ENCODE data around the gene RNF138.
"Not testable (repeated sequence)": the region's sequence is repeated elsewhere in the genome, so short reads cannot be mapped to it uniquely, and the experiment has no call there.

The RNF138 gene, protein sequence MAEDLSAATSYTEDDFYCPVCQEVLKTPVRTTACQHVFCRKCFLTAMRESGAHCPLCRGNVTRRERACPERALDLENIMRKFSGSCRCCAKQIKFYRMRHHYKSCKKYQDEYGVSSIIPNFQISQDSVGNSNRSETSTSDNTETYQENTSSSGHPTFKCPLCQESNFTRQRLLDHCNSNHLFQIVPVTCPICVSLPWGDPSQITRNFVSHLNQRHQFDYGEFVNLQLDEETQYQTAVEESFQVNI

DNA sequence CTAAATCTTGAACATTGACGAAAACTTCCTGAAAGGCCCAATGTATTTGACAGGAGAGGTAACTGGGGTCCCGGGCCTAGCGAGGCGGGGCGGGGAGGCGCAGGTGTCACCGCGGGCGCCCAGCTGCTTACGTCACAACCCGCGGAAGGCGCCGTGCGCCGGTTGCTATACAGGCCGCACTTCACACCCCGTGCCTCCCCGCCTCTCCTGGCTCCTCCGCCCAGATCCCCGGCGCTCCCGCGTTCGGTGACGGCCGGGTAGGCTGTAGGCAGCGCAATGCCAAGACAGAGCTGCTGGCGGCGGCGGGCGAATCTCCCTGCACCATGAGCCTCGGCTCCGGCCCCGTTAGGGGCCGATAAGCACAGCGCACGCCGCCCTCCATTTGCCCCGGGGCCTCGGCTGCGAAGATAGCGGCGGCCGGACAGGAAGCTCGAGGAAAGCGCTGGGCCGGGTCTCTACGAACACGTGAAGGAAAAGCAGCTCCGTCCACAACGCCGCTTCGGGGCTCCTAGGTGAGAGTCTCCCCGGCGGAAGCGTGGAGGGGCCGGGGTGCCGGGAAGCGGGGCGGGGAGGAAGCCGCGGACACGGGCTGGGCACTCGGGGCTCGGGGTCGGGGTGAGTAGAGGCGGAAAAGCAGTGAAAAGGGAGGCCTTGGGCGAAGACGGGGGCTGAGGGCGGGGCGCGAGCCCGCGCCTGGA is at the start of gene RNF138:
Gene RNF138, plus strand, starts transcription at position 151 of the 698 bp plus-strand sequence. CDS start 903 bp downstream, outside the sequence.
- DNase-seq = peak; percentile 93

DNA sequence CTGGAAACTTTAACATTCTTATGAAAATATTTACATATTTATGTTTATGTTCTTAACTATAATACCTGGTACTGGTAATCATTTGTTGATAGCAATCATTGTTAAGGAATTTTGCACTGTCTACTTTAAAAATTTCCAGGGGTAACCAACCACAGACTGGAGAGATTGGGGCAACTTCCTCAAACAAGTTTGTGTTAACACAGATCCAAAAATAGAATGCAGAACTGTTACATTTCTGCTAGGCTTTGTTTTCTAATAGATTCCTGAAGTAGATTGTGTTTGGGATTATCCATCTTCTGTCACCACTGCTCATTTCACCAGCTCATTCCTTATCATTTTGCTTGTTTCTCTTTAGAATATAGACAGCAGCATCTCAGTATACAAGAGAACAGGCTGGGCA is 49.3 kb upstream of the RNF138 start:
- no peak for DNase-seq

DNA sequence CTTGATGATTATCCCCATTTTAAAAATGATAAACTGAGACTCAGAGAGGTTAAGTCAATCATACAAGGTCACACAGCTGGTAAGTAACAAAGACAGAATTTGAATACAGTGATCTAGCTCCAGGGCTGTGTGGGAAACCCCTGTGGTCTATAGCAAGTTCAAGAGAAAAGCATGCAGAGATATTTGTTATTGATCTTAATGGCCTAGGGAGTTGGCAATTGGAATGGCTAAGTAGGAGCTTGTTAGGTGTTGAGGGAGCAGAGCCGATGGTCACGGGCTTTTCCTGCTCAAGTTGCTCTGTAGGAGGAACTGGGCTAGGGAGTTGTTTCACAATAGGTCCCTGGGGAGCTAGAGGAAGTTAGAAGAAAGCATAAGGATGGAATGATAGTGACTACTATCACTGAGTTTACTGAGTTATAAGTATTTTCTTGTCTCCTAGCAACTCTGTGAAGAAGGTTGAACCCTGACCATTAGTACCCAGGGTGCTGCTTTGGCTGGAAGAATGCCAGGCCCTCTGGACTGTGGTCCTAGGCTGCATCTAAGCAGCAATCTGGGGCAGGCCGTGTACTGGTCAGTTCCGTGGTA is 43.1 kb upstream of the RNF138 start:
- no peak for DNase-seq

DNA sequence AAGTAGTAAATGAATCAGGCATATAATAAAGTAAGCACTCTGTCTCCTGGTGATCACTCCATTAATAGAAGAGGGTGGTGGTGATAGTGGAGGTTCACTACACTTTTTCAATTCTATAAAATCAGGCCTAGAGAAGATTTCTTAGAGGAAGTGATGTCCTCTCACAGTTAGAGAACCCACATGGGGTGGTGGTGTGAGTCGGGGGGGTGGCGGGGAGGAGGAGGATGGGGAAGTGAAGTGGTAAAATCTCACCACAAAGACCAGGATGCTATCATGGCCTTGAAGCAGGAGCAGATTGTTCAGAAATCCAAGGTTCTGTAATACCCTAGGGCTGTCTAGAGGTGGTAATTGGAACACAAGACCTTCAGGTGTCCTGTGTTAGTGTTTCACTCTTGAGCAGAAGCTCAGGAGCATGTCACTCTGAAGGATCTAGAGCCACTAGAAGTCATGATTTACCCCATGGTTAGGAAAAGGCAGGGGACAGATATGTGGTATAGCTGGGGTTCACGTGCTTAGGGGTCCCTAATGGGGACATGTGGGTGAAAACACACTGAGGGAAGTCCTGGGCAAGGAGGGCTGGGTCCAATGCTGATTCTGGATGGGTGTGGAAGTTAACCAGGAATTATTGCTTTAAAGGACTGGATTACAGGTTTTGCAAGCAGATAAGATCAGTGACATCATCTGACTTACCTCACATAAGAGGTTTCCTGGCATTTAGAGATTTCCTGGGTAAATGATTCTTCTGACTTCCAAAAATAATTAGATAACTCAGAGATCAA is 42.1 kb upstream of the RNF138 start:
- no peak for DNase-seq

DNA sequence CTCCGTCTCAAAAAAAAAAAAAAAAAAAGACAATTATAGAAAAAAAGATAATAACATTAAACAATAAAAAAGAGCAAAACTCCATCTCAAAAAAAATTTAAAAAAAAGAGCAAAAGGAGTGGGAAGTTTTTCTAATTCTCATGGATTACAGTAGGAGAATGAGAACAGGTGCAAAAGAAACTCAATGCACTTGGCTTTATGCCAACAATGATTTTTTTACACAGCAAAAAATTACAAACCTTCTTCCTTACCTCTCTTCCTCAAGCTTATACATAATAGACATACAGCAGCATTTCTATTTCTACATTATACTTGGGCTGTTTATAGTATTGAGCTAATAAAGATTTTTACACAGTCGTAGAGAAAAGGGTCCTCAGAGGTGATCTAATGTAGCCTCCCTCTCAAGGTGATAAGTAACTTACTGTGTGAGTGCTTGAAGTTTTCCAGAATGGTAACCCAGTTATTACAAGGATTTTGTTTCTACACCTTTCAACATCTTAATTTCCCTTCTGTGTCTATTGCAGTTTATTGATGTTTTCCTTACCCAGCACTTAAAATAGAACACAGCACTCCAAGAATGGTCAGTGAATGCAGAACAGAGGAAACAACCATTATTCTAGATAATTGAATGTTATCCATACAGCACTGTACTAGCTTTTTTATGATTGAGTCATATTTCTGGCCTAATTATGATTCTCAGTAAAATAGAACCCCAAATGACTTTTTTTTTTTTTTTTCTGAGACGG is 34.9 kb upstream of the RNF138 start:
- no peak for DNase-seq

DNA sequence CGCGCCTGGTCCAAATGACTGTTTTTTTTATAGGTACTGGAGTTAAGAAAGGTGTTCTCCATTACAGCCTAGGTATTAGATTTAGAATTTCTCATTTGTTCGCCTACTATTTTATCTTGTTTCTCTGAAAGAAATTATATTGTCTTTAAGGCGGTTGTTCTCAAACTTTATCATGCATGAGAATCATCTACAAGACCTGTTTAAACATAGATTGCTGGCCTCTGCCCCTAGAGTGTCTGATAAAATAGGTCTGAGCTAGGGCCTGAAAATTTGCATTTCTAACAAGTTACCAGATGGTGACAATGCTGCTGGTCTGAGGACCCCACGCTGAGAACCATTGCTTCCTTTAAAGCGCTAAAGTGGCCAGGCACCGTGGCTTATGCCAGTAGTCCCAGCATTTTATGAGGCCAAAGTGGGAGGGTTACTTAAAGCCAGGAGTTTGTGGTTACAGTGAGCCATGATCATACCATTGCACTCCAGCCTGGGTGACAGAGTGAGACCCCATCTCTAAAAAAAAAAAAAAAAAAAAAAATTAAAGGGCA is 34.0 kb upstream of the RNF138 start:
- no peak for DNase-seq

DNA sequence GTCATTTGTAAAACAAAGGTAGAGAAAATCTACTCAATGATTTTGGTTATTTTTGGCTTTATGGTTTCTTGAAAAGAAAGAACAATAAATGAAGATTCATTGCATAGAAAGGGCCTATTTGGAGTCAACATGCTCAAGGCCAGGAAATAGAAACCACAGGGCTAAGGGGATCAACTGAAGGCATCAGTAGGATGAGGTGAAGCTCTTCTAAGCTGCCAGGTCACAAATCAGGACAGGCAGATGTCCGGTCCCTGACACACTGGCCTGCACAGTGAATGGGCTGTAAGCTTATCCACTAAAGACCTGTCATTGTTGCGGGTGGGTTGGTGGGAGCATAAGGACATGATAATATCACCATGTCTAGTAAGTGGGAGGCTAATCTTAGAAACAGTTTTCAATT is 31.6 kb upstream of the RNF138 start:
- DNase-seq = no peak

DNA sequence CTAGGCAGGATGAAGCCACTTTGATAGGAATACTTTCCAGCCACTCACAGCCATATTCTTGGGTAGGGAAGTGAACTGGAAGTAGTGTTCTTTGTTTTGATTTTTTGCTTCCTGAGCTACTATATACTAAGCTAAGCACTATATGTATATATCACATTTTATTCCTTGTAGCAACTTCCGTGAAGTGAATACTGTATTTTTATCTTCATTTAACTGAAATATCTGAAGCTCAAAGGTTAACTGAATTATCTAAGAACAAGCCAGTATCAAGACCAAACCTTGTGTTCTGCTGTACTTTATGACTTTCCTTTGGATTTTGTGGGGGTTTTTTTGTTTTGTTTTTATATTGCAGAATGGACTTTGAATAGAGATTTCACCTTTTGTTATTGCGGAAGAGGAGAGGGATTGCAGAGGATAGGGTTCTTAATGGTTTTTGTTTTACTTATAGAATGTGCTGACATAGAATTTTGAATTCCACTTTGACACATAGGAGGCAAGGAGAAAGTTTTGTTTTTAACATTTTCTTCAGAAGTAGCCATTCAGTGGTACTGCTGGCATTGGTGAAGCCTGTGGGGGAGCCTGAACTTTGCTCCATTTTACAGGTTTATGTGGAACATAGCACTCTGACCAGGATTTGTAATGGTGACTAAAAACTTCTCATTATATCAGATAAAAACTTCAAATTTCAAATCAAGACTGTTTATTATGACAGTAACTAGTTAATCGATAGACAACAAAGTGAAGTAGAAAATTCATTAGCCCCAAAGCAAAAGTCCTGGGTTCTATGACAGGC is 24.1 kb upstream of the RNF138 start:
- no peak for DNase-seq

DNA sequence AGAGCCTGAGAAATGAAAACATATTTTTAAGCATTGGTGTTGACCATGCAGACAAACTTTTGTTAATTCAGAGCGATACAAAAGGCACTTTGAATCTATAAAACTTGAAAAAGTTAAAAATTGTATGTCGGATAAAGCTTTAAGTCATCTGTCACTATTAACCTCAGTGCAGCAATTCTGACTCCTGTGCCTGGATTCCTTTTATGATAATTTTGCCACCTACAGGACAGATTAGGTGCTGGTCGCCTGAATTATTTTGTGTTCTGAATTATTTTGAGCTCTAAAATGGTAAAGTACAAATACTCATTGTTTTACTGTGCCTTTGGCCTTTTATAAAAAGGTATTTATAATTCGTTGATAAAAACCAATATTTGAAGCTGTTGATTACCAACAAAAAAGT is 19.4 kb upstream of the RNF138 start:
- no peak for DNase-seq

DNA sequence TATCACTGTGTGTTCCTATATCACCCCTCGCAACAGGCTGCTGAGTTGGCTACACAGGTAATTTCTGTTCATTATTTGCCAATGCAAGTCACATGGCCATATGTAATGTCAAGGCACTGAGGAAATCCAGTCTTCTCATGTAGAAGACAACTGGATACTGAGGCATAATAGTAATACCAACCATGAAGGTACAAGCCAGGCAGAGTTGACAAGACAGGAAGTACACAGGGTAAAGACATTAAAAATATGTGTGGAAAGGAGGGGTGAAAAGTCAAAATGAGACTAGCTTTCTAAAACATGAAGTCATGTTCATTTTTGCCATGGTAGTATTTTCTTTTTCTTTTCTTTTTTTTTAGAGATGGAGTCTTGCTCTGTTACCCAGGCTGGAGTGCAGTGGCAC is 17.5 kb upstream of the RNF138 start:
- no peak for DNase-seq

DNA sequence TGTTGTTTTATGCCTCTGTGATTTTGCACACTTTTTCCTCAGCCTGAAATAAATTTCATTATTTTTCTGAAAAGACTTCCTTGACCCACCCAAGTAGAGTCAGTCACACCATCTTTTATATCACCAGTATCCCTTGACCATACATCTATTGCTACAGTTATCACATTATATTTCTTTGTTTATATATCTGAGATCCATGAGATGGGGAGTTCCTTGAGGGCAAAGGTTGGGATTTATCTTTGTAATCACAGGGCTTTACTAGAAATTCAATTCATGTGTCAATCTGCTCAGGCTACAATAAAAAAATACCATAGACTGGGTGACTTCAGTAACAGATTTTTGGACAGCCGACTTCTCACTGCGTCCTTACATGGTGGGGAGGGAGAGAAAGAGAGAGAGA is 12.8 kb upstream of the RNF138 start:
- DNase-seq = no peak

DNA sequence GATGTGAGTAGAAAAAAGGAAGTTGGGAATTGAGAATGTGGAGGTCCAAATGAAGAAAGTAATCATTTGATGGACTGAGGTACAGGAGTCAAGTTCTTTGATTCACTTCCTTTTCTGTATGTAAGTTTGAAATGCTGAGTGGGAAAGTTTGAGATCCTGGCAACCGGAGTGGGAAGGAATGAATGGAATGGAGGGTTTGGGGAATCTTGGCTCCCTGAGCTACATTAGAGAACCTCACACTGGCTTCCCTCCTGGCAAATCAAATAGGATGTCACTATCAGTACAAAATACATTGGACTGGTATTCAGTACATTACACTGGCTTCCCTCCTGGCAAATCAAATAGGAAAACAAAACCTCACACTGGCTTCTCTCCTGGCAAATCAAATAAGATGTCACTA is 9.8 kb upstream of the RNF138 start:
- DNase-seq = no peak

DNA sequence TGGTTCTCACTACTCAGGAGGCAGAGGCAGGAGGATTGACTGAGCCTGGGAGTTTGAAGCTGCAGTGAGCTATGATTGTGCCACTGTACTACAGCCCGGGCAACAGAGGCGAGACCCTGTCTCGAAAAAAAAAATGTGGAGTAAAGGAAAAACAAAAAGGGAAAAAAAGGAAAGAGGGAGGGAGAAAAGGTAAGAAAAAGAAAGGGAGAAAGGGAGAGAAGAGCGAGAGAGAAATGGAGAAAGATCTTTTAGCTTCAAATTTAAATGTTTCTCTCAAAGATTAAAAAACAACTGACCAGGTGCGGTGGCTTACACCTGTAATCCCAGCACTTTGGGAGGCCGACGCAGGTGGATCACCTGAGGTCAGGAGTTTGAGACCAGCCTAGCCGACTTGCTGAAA is 7.9 kb upstream of the RNF138 start:
- no peak for DNase-seq

DNA sequence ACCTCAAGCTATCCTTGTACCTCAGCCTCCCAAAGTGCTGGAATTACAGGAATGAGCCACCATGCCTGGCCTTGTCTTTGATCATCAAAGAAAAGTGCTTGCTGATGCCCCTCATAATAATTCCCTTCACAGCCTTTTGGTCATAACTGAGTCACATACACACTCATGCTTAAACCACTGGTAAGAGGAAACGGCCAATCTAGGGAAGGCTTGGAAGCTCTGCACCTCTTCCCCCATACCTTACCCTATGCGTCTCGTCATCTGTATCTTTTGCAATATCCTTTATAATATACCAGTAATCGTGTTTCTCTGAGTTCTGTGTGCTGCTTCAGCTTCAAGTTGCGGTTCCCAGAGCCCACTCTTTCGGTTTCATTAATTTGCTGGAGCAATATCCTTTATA is 4.8 kb upstream of the RNF138 start:
- no peak for DNase-seq

DNA sequence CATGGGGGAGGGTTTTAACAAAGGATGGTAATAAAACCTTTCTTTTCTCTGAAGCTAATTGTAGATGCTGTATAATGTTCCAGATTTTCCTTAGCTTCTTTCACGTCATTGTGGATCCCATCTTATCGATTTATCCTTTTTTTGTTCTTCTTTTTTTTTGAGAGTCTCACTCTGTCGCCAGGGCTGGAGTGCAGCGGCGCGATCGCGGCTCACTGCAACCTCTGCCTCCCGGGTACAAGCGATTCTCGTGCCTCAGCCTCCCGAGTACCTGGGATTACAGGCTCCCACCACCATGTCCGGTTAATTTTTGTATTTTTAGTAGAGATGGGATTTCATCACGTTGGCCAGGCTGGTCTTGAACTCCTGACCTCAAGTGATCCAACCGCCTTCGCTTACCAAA is 843 bp upstream of the RNF138 start:
- DNase-seq = not testable (repeated sequence)

DNA sequence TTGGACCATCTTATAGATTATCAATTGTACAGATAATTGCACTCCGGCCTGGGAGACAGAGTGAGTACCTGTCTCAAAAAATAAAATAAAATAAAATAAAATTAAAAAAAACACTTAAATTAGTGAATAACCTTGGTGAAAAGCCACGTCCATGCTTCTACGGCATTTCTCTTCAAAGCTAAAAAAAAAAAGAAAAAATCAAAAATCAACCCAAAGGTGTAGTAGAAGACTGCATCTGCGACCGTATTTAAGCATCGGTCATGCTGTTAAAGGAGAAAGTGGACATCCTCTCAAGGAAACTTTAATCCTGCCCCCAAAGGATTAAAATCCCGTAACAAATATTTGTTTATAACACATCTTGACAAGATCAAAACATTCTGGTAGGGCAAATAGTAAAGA is 350 bp upstream of the RNF138 start:
- DNase-seq = no peak

DNA sequence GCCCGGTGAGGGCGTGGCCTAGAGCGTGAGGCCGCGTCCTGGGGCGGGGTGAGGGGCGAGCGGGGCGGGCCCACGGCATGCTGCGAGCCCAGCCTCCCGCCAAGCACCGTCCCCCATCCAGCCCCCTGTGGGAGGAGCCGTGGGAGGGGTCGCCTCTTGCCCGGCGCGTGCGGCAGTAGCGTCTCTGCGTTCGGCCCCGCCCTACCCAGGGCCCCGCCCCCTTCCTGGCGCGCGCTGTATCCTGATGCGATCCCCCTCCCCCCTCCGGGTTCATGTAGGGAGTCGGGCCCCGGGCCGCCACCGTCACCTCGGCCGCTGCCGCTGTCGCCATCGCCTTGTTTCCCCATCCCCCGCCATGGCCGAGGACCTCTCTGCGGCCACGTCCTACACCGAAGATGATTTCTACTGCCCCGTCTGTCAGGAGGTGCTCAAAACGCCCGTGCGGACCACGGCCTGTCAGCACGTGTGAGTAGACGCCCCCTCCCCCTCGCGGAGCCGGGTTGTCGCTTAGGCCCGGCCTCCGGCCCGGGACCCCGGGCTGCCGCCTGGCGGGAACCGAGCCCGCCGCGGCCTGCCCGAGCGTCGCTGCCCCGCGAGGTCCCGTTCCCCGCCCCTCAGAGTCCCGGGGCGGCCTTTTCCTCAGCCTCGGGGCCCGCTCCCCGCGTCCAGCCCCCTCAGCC is 888 bp downstream of the RNF138 start:
- DNase-seq = peak; percentile 98

DNA sequence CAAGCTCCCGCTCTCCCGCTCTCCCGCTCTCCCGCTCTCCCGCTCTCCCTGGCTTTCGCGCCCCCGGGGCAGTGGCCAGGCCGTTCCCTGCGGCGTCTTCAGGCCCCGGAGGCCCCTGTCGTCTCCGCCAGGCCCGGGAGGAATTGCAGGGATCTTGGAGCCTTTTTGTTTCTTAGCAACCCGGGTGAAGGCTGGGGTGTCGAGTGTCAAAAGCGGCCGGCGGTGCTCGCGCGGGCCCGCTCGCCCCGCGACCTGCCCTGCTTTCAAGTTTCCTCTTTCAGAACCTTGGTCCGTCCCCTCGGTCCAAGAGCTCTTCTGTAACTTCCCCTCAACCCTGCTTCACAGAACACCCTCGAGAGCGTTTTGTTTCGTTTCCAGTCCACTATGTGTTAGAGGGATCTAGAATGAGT is 1.4 kb downstream of the RNF138 start:
- peak; percentile 26 for DNase-seq

DNA sequence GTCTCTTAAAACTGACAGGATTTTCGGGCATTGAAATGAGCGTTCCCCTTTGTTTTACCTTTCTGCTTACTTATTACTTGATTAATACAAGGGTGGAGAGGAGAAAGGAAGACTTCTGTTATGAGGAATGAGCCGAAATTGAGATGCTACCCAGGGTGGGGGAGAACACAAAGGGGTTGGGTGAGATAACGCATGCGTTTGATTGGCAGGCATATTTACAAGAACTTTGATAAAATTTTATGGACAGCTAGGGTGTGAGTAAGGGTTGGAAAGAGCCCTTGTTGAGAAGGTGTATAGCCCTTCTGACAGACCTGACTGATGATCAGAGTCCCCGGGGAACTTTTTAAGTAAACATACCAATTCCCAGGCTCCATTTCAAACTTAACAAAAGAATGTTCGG is 1.8 kb downstream of the RNF138 start:
- no peak for DNase-seq

DNA sequence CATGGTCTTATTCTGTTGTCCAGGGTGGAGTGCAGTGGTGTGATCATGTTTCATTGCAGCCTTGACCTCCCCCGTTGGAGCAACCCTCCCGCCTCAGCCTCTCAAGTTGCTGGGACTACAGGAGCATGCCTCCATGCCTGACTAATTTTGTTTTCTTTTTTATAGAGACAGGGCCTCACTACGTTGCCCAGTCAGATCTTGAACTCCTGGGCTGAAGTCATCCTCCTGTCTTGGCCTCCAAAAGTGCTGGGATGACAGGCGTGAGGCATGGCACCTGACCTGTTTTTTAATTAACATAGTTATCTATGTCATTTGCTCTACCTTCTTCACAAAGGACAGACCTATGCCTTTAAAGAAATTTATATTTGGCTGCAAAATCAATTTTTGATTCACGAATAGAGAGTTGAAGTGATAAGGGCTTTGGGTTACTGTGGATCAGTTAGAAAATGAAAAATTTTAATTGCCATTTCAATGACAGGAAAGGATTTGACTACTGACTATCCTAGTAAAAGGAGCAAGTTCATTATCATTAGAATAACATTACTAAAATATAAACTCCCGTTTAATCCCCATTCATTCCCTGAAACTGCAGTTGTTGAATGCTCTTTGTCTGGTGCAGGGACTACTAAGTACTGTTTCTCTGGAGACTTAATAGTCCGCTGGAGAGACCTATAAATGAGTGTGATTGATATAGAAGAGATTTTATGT is 3.7 kb downstream of the RNF138 start:
- no peak for DNase-seq

DNA sequence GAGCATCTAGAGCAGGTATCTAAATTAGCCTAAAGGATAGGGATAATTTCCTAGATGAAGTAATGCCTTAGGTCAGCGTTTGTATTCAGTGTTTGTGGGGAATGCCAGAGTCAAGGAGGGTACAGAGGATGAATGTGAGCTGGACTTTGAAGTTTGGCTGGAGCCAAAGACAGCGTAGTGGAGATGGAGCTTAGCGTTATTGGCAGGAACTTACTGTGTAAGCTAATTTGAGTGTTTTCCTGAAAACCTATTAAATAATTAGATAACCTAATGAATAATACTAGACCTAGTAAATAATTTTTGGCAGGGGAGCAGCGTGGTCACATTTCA is 4.2 kb downstream of the RNF138 start:
- DNase-seq = no peak

All from NCI-H510A (cell line).